ENCODE measurements around the gene MRGPRX1. TPM values are rescaled to one million over a fixed set of nuclear protein-coding genes. Genes with fewer than 3 reads are reported as not detected.

MRGPRX1 gene
- total and polyA plus RNA-seq, 2 donors (not counting 3 experiments of a cell fraction or from before 2014, with no cell fraction given) = not detected

DNA sequence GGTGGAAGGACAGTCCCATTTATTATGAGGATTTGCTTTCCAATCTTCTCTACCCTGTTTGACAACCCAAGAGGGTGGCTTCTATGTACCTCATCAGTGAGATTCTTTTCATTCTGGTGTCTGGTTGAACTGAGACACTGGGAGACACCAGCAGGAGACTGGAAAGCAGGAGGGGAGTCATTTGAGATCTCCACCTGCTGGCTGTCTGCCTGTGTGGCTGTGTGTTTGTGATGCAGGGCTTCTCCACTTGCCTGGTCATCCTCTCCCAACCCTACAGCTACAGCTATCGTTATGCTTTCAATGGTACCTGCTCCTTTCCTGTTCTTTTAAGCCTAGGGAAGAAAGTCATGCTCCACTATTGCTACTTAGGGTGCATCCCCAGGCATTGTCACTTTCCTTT lies 48.6 kb downstream of the MRGPRX1 start:
- CTCF ChIA-PET = no interaction called here
- DNase-seq (ENCODE audit: low read depth, low spot score) = no peak
- Histone ChIP-seq H3K36me3 (ENCODE audit: control insufficient read depth in 2 of 2, extremely low read depth in 1 of 2, insufficient read depth in 2 of 2, low read length in 2 of 2) (no peaks in the 10 kb centered on the region), H3K4me2 (ENCODE audit: insufficient read depth, low read length) (no peak overlapping the region), H3K27me3 (ENCODE audit: control insufficient read depth in 2 of 2, insufficient read depth in 2 of 2, low read length in 2 of 2) (peaks cover 0 to 2% of the 10 kb centered on the region in 2 experiments), H2AFZ (ENCODE audit: low read depth, low read length) (no peak overlapping the region), H3K27ac (ENCODE audit: insufficient read depth, low read depth, low read length) (no peak overlapping the region), H4K20me1 (replicated peaks; ENCODE audit: control insufficient read depth, extremely low read depth, insufficient read depth, low read length) (no peaks in the 10 kb centered on the region), H3K9me3 (replicated peaks; ENCODE audit: control insufficient read depth, insufficient read depth, low read length) (no peaks in the 10 kb centered on the region), H3K4me1 (ENCODE audit: control insufficient read depth, extremely low read depth, insufficient read depth, low read length) (no peaks in the 10 kb centered on the region), H3K9ac (replicated peaks; ENCODE audit: extremely low read depth, insufficient read depth, low read length) (no peak overlapping the region), H3K79me2 (ENCODE audit: control insufficient read depth, insufficient read depth, low read length) (no peaks in the 10 kb centered on the region), H3K9me1 (replicated peaks; ENCODE audit: control insufficient read depth, extremely low read depth, insufficient read depth, low read length) (no peaks in the 10 kb centered on the region), H3K4me3 (replicated peaks in 1 of 3; ENCODE audit: insufficient read depth in 1 of 3, low read depth in 1 of 3, low read length in 3 of 3) (no peak overlapping the region)
- intact Hi-C loops (cut with micrococcal nuclease) (no loop called here), dilution Hi-C loops (cut with MboI; ENCODE audit: extremely low pct_ligation_motif_present, low sequenced_read_pairs) (no loop called here)
- no peak for TF ChIP-seq FOS (IDR thresholded peaks at IDR 0.05; ENCODE audit: borderline replicate concordance, insufficient read depth, low read length)
- TF ChIP-seq GATA2 (IDR thresholded peaks at IDR 0.05; ENCODE audit: insufficient read depth, insufficient read length, low read depth, low read length) = no peak
- TF ChIP-seq MYC (IDR thresholded peaks at IDR 0.05; ENCODE audit: low read depth, low read length) = no peak
- TF ChIP-seq, protein P1, sequence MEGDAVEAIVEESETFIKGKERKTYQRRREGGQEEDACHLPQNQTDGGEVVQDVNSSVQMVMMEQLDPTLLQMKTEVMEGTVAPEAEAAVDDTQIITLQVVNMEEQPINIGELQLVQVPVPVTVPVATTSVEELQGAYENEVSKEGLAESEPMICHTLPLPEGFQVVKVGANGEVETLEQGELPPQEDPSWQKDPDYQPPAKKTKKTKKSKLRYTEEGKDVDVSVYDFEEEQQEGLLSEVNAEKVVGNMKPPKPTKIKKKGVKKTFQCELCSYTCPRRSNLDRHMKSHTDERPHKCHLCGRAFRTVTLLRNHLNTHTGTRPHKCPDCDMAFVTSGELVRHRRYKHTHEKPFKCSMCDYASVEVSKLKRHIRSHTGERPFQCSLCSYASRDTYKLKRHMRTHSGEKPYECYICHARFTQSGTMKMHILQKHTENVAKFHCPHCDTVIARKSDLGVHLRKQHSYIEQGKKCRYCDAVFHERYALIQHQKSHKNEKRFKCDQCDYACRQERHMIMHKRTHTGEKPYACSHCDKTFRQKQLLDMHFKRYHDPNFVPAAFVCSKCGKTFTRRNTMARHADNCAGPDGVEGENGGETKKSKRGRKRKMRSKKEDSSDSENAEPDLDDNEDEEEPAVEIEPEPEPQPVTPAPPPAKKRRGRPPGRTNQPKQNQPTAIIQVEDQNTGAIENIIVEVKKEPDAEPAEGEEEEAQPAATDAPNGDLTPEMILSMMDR (IDR thresholded peaks at IDR 0.05; ENCODE audit: extremely low read depth in 1 of 2, insufficient read depth in 1 of 2, low read depth in 1 of 2, low read length in 2 of 2) = no peak
- no peak for TF ChIP-seq EZH2 (IDR thresholded peaks at IDR 0.05; ENCODE audit: borderline replicate concordance, low read depth, low read length, severe bottlenecking)
- no peak for TF ChIP-seq POLR2AphosphoS5 (IDR thresholded peaks at IDR 0.05; ENCODE audit: insufficient read depth, low read depth, low read length)
- no peak for TF ChIP-seq JUN (IDR thresholded peaks at IDR 0.05; ENCODE audit: borderline replicate concordance, insufficient read depth, insufficient read length, low read depth)
- no peak for TF ChIP-seq POLR2A (IDR thresholded peaks at IDR 0.05; ENCODE audit: low read depth, low read length)
- TF ChIP-seq, protein P2, sequence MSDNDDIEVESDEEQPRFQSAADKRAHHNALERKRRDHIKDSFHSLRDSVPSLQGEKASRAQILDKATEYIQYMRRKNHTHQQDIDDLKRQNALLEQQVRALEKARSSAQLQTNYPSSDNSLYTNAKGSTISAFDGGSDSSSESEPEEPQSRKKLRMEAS (IDR thresholded peaks at IDR 0.05; ENCODE audit: insufficient read depth, insufficient read length) = no peak
- BruUV-seq (replicated peaks) = no TSS peak
- FAIRE-seq = no peak
- POLR2A ChIA-PET = no interaction called here

Other genes starting within 250 kb of the MRGPRX1 start
- 2.5 and 2.6 TPM in 2 replicates for gene TMEM86A, start 240.6 kb downstream of the MRGPRX1 start, total RNA-seq
- gene TMEM86A, start 240.6 kb downstream of the MRGPRX1 start, polyA plus RNA-seq = 2.1 and 3.8 TPM in 2 replicates
- gene IGSF22, start 213.2 kb downstream of the MRGPRX1 start, total RNA-seq = not detected in 2 replicates
- gene IGSF22, start 213.2 kb downstream of the MRGPRX1 start, polyA plus RNA-seq = not detected in 2 replicates
- gene PTPN5, start 147.6 kb downstream of the MRGPRX1 start, total RNA-seq = not detected in 2 replicates
- not detected in 2 replicates for gene PTPN5, start 147.6 kb downstream of the MRGPRX1 start, polyA plus RNA-seq
- not detected in 2 replicates for gene MRGPRX2, start 121.3 kb upstream of the MRGPRX1 start, total RNA-seq
- gene MRGPRX2, start 121.3 kb upstream of the MRGPRX1 start, polyA plus RNA-seq = not detected in 2 replicates
- 50.1 and 52.9 TPM in 2 replicates for gene ZDHHC13, start 177.8 kb upstream of the MRGPRX1 start, total RNA-seq
- 32.4 and 37.4 TPM in 2 replicates for gene ZDHHC13, start 177.8 kb upstream of the MRGPRX1 start, polyA plus RNA-seq

All from endothelial cell of umbilical vein (primary cell).